ENCODE measurements around the gene AP5B1. TPM values are rescaled to one million over a fixed set of nuclear protein-coding genes. Genes with fewer than 3 reads are reported as not detected.
A peak's percentile ranks its signal among the peaks of the same experiment; 100 is the strongest.

AP5B1 gene
- total and polyA plus RNA-seq, 2 of the 8 experiments (the other 6 are each of a cell fraction or from before 2014, with no cell fraction given) = 7.6 to 10.0 TPM

GRCh38 chr11:65797711-65798110 is 16.9 kb upstream of the AP5B1 start:
- Histone ChIP-seq H3K4ac (replicated peaks; ENCODE audit: insufficient read length, low read depth, low read length) (peak overlapping the region; percentile 46), H2BK120ac (replicated peaks; ENCODE audit: low read depth, low read length) (peak overlapping the region; percentile 84), H4K91ac (replicated peaks; ENCODE audit: insufficient read length, low read length) (no peak overlapping the region), H4K5ac (ENCODE audit: insufficient read length, low read depth, low read length) (peak overlapping the region; percentile 40), H3K23ac (ENCODE audit: insufficient read length) (no peak overlapping the region), H3K27me3 (replicated peaks in 1 of 4; ENCODE audit: control insufficient read depth in 3 of 4, extremely low read depth in 1 of 4, insufficient read depth in 3 of 4, low read length in 3 of 4) (no peaks in the 10 kb centered on the region), H3K4me2 (ENCODE audit: insufficient read depth in 1 of 2, low read depth in 2 of 2, low read length in 2 of 2) (no peak overlapping the region; a peak in 1 of 4 replicates), H2BK5ac (ENCODE audit: low read depth, low read length) (no peak overlapping the region; the same call in 1 of the 2 replicates), H3K36me3 (ENCODE audit: control insufficient read depth in 2 of 4, insufficient read depth in 4 of 4, low read length in 3 of 4) (peaks cover 0 to 3% (median 0%) of the 10 kb centered on the region in 4 experiments; a peak in 3 of 8 replicates), H3K79me2 (ENCODE audit: control insufficient read depth in 1 of 2, insufficient read depth in 2 of 2, low read length in 2 of 2) (no peaks in the 10 kb centered on the region), H4K8ac (ENCODE audit: extremely low read depth, insufficient read depth, low read length) (no peak overlapping the region; the same call in 1 of the 2 replicates), H3K9me3 (ENCODE audit: insufficient read depth in 2 of 2, low read depth in 1 of 2, low read length in 1 of 2) (no peaks in the 10 kb centered on the region), H4K20me1 (replicated peaks in 1 of 2; ENCODE audit: control insufficient read depth in 1 of 2, insufficient read depth in 2 of 2, low read length in 2 of 2) (no peaks in the 10 kb centered on the region), H3K4me1 (replicated peaks in 1 of 4; ENCODE audit: control insufficient read depth in 3 of 4, insufficient read depth in 4 of 4, low read length in 3 of 4) (peaks cover 0 to 21% (median 5%) of the 10 kb centered on the region in 4 experiments; a peak in 5 of 7 replicates), H2BK20ac (ENCODE audit: low read length) (peak overlapping the region; percentile 61; the same call in 1 of the 2 replicates), H2BK12ac (ENCODE audit: low read depth, low read length) (peak overlapping the region; percentile 62; the same call in 1 of the 2 replicates), H2BK15ac (ENCODE audit: low read length) (peak overlapping the region; percentile 67; the same call in 1 of the 2 replicates), H2AFZ (ENCODE audit: low read length) (no peak overlapping the region), H3K27ac (ENCODE audit: low read depth, low read length) (no peak overlapping the region), H3K56ac (replicated peaks; ENCODE audit: insufficient read length, low read depth, low read length) (no peak overlapping the region), H3K9ac (replicated peaks in 1 of 4; ENCODE audit: extremely low read depth in 1 of 4, low read depth in 3 of 4, low read length in 3 of 4) (no peak overlapping the region; a peak in 1 of 7 replicates), H3K79me1 (ENCODE audit: low read depth, low read length) (0 out of 2 replicates have a peak, but pooled peaks cover 2% of the 10 kb centered on the region), H3K18ac (ENCODE audit: extremely low read depth, low read length) (peak overlapping the region; percentile 13; the same call in 1 of the 2 replicates), H3K14ac (ENCODE audit: insufficient read length) (no peak overlapping the region), H3K23me2 (ENCODE audit: low read depth, low read length) (no peaks in the 10 kb centered on the region), H3K4me3 (ENCODE audit: extremely low read depth in 1 of 4, insufficient read depth in 2 of 4, low read depth in 3 of 4, low read length in 4 of 4) (no peak overlapping the region), H2AK5ac (ENCODE audit: low read depth, low read length) (peak overlapping the region; percentile 17; the same call in 1 of the 2 replicates)
- CTCF ChIA-PET (ENCODE audit: partially characterized antibody) = interaction anchor here (0.8 to 10.1 kb wide), 18 partner anchors 9 to 191 kb away, joined by 3 to 128 read pairs (median 5); partner anchors contain the start of gene AP5B1
- POLR2A ChIA-PET (ENCODE audit: partially characterized antibody) = interaction anchor here (0.9 to 2.1 kb wide), 6 partner anchors 9 to 91 kb away, joined by 3 to 8 read pairs (median 5); partner anchors contain the start of genes AP5B1 and FIBP
- FAIRE-seq (no peak), DNase-seq (ENCODE audit: low read depth in 1 of 2, low spot score in 2 of 2) (no peak)
- WGBS, 2 experiments (ENCODE audit: extremely low coverage in 1 of 2, insufficient coverage in 1 of 2, insufficient read length in 1 of 2, insufficient replicate concordance in 2 of 2, low coverage in 1 of 2, low lambda C conversion rate in 2 of 2, missing lambda C conversion rate in 1 of 2) = 94% methylated on average over 13 of the region's 13 CpGs; no CpG with 5 or more reads in 1 of the 2 experiments
- TF ChIP-seq CHD1 (IDR thresholded peaks at IDR 0.05; ENCODE audit: low read depth, low read length) (no peak), POLR2A (IDR thresholded peaks at IDR 0.05; ENCODE audit: control extremely low read depth in 1 of 2, low read depth in 2 of 2, low read length in 2 of 2) (no peak), NRF1 (IDR thresholded peaks at IDR 0.05; ENCODE audit: low read depth, low read length) (no peak), JUND (IDR thresholded peaks at IDR 0.05; ENCODE audit: low read length) (no peak), SP1 (IDR thresholded peaks at IDR 0.05; ENCODE audit: low read depth, low read length) (no peak), HDAC2 (IDR thresholded peaks at IDR 0.05; ENCODE audit: borderline replicate concordance in 1 of 2, low read depth in 2 of 2, low read length in 2 of 2) (no peak), KDM1A (IDR thresholded peaks at IDR 0.05; ENCODE audit: borderline replicate concordance, low read length) (no peak), TCF12 (IDR thresholded peaks at IDR 0.05; ENCODE audit: low read depth, low read length) (no peak), ATF3 (IDR thresholded peaks at IDR 0.05; ENCODE audit: insufficient read depth, low read depth, low read length) (no peak)
